ENCODE results near the gene MRPS15. TPM values are rescaled to one million over a fixed set of nuclear protein-coding genes. Genes with fewer than 3 reads are reported as not detected.

Gene MRPS15
- total RNA-seq, 2 experiments from 2014 or later, result 114 to 119 TPM

GRCh38 chr1:36466370-36467026, 2.3 kb upstream of the MRPS15 start:
- H3K4me2 ChIP-seq (ENCODE audit: low read length), result no peak overlapping the region
- no peaks in the 10 kb centered on the region for H3K9me2 ChIP-seq (ENCODE audit: insufficient read depth, low read length)
- peaks cover 25% of the 10 kb centered on the region for H3K79me2 ChIP-seq (ENCODE audit: insufficient read depth, low read depth, low read length)
- no peak overlapping the region for H3K27ac ChIP-seq (ENCODE audit: low read depth, low read length, poor library complexity, severe bottlenecking)
- intact Hi-C loops (cut with micrococcal nuclease; ENCODE audit: unreplicated experiment), result no loop called here
- POLR2A ChIA-PET, result no interaction called here
- no peak overlapping the region for H2AFZ ChIP-seq (ENCODE audit: low read length)
- peaks cover 27% of the 10 kb centered on the region for H3K4me1 ChIP-seq (ENCODE audit: insufficient read depth, low read length, poor library complexity, severe bottlenecking)
- DNase-seq (ENCODE audit: low spot score), result no peak
- H4K20me1 ChIP-seq (ENCODE audit: insufficient read depth, low read length), result no peaks in the 10 kb centered on the region
- TF ChIP-seq CTCF (conservative IDR thresholded peaks at IDR 0.05; ENCODE audit: low read length) (no peak), EZH2phosphoT487 (IDR thresholded peaks at IDR 0.05; ENCODE audit: borderline replicate concordance, low read depth, low read length) (no peak)
- peaks cover 11% of the 10 kb centered on the region for H3K36me3 ChIP-seq (ENCODE audit: insufficient read depth, low read length)
- H3K9me3 ChIP-seq (ENCODE audit: low read length), result no peaks in the 10 kb centered on the region
- H3K4me3 ChIP-seq (ENCODE audit: low read depth, low read length, poor library complexity, severe bottlenecking), result no peak overlapping the region
- CTCF ChIA-PET (ENCODE audit: unreplicated experiment), result no interaction called here
- BruUV-seq (replicated peaks), result no TSS peak

GRCh38 chr1:36465731-36466369, 1.7 kb upstream of the MRPS15 start:
- CTCF ChIA-PET (ENCODE audit: unreplicated experiment), result no interaction called here
- no peaks in the 10 kb centered on the region for H3K9me2 ChIP-seq (ENCODE audit: insufficient read depth, low read length)
- no peaks in the 10 kb centered on the region for H4K20me1 ChIP-seq (ENCODE audit: insufficient read depth, low read length)
- intact Hi-C loops (cut with micrococcal nuclease; ENCODE audit: unreplicated experiment), result no loop called here
- peaks cover 25% of the 10 kb centered on the region for H3K79me2 ChIP-seq (ENCODE audit: insufficient read depth, low read depth, low read length)
- H3K36me3 ChIP-seq (ENCODE audit: insufficient read depth, low read length), result peaks cover 17% of the 10 kb centered on the region
- H3K4me1 ChIP-seq (ENCODE audit: insufficient read depth, low read length, poor library complexity, severe bottlenecking), result peaks cover 27% of the 10 kb centered on the region
- no peak for DNase-seq (ENCODE audit: low spot score)
- no peak overlapping the region for H3K27ac ChIP-seq (ENCODE audit: low read depth, low read length, poor library complexity, severe bottlenecking)
- no peak overlapping the region for H3K4me3 ChIP-seq (ENCODE audit: low read depth, low read length, poor library complexity, severe bottlenecking)
- BruUV-seq (replicated peaks), result no TSS peak
- TF ChIP-seq CTCF (conservative IDR thresholded peaks at IDR 0.05; ENCODE audit: low read length), result no peak
- TF ChIP-seq EZH2phosphoT487 (IDR thresholded peaks at IDR 0.05; ENCODE audit: borderline replicate concordance, low read depth, low read length), result no peak
- H3K4me2 ChIP-seq (ENCODE audit: low read length), result no peak overlapping the region
- H3K9me3 ChIP-seq (ENCODE audit: low read length), result no peaks in the 10 kb centered on the region
- POLR2A ChIA-PET, result interaction anchor here (1.0 kb wide), 1 partner anchor 21 kb away, joined by 3 read pairs; no protein-coding TSS in a partner anchor
- no peak overlapping the region for H2AFZ ChIP-seq (ENCODE audit: low read length)
